Right atrium auricular region (tissue), 2 donors: ENCODE results near the gene MCC. TPM values are rescaled to one million over a fixed set of nuclear protein-coding genes. Genes with fewer than 3 reads are reported as not detected.

ENCODE experiments used
- DNase-seq: peaks from one replicate; pipeline ENCODE4 v3.0.0-alpha.2; 2019; ENCODE audit warnings: low spot score
- H3K27ac ChIP-seq, 2 donors: fragments of 200-600 bp; sonication (generic); 1 replicate in 1 of 2; 2 replicates in 1 of 2; pipeline ENCODE4 v1.5.1; 2016 to 2019
- H3K27me3 ChIP-seq, 2 donors: fragments of 200-600 bp; sonication (generic); one replicate each; pipeline versions ENCODE4 v1.5.1 to v1.6.0; 2017 to 2019
- H3K36me3 ChIP-seq: fragments of 200-600 bp; sonication (generic); one replicate; pipeline ENCODE4 v1.5.1; 2016
- H3K4me1 ChIP-seq, 2 donors: fragments of 200-600 bp; sonication (generic); one replicate each; pipeline versions ENCODE4 v1.5.1 to v1.6.0; 2017 to 2019
- H3K4me3 ChIP-seq, 2 donors: fragments of 200-600 bp; sonication (generic); 1 replicate in 1 of 2; 2 replicates in 1 of 2; pipeline ENCODE4 v1.5.1; 2017 to 2019; ENCODE audit warnings: mild to moderate bottlenecking in 1 of 2, moderate library complexity in 1 of 2
- H3K9me3 ChIP-seq, 2 donors: fragments of 200-600 bp; sonication (generic); one replicate each; pipeline ENCODE4 v1.5.1; 2019
- CTCF ChIP-seq, 2 donors: fragments of 200-600 bp; sonication (generic); IDR thresholded peaks; one replicate each; pipeline ENCODE4 v1.5.1; 2019; ENCODE audit warnings: antibody characterized with exemption in 2 of 2
- total RNA-seq, 2 donors: library from RNA; depleted of rRNA; stranded (reverse); fragments of >200 nt; gene quantifications; one replicate each; pipeline ENCODE4 v1.1.0, GENCODE V29; 2016

MCC gene
- total RNA-seq, 2 donors from 2014 or later, result 28.8 to 31.7 TPM

DNA sequence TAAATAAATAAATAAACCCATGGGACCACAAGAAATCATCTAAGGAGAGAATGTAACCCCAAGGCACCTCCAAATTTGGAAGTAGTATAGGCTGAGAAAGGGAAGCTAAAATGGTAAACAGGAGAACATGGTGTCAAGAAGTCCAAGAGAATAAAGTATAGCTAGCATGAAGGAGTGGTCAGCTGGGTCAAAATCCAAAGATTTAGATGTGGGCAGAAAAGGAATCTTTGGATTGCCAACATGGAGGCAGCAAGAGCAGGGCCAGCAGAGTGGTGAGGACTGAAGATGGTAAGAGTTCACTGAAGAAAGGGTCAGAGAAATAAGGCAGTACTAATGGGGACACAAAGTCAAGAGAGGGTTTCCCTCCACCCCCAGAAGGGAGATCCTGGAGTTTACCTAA lies 106.5 kb downstream of the MCC start:
- TF ChIP-seq CTCF (IDR thresholded peaks at IDR 0.05), result no peak
- H3K27ac ChIP-seq, result no peak overlapping the region
- no peaks in the 10 kb centered on the region for H3K27me3 ChIP-seq
- H3K4me3 ChIP-seq, result no peak overlapping the region
- DNase-seq, result no peak
- no peaks in the 10 kb centered on the region for H3K36me3 ChIP-seq
- no peaks in the 10 kb centered on the region for H3K9me3 ChIP-seq
- peaks cover 0 to 5% of the 10 kb centered on the region in 2 donors for H3K4me1 ChIP-seq

GRCh38 chr5:113380807-113381326 lies 107.4 kb downstream of the MCC start:
- Histone ChIP-seq H3K27ac (no peak overlapping the region), H3K9me3 (no peaks in the 10 kb centered on the region), H3K27me3 (no peaks in the 10 kb centered on the region), H3K4me3 (no peak overlapping the region), H3K4me1 (peaks cover 0 to 5% of the 10 kb centered on the region in 2 donors), H3K36me3 (no peaks in the 10 kb centered on the region)
- no peak for DNase-seq
- no peak for TF ChIP-seq CTCF (IDR thresholded peaks at IDR 0.05)

GRCh38 chr5:113379936-113380806 lies 108.1 kb downstream of the MCC start:
- no peak overlapping the region for H3K4me3 ChIP-seq
- no peak for TF ChIP-seq CTCF (IDR thresholded peaks at IDR 0.05)
- no peak for DNase-seq
- H3K36me3 ChIP-seq, result no peaks in the 10 kb centered on the region
- no peaks in the 10 kb centered on the region for H3K27me3 ChIP-seq
- no peak overlapping the region for H3K27ac ChIP-seq
- no peaks in the 10 kb centered on the region for H3K9me3 ChIP-seq
- H3K4me1 ChIP-seq, result peaks cover 0 to 5% of the 10 kb centered on the region in 2 donors

- TF ChIP-seq CTCF (IDR thresholded peaks at IDR 0.05), result peak; percentile 53 to 79
- peaks cover 0 to 5% of the 10 kb centered on the region in 2 donors for H3K4me1 ChIP-seq
- H3K9me3 ChIP-seq, result no peaks in the 10 kb centered on the region
- no peak for DNase-seq
- H3K27ac ChIP-seq, result no peak overlapping the region
- H3K36me3 ChIP-seq, result no peaks in the 10 kb centered on the region
- no peak overlapping the region for H3K4me3 ChIP-seq
- no peaks in the 10 kb centered on the region for H3K27me3 ChIP-seq
Observed at GRCh38 chr5:113378959-113379541, 109.2 kb downstream of the MCC start.

DNA sequence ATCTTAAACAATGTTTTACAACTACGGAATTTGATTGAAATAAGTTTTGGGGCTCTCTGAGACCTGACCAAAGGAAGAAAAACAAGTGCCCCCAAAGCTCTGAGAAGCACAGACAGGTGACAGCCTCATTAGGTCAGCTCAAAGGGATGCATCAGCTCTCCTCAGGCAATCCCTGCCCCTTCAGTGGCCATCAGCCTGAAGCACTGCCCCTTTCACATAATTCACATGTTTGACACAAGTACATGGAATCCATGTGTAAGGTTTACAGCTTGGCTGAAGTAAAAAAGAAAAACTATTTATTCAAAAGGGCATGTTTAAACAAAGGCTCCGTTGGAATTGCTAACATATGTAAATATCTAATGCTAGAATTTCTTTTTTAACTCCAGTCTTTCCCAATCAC lies 109.7 kb downstream of the MCC start:
- Histone ChIP-seq H3K27ac (no peak overlapping the region), H3K27me3 (no peaks in the 10 kb centered on the region), H3K4me3 (no peak overlapping the region), H3K36me3 (no peaks in the 10 kb centered on the region), H3K9me3 (no peaks in the 10 kb centered on the region), H3K4me1 (peaks cover 0 to 5% of the 10 kb centered on the region in 2 donors)
- DNase-seq, result no peak
- TF ChIP-seq CTCF (IDR thresholded peaks at IDR 0.05), result no peak
